Ecto neural progenitor cell (in vitro differentiated cells): ENCODE measurements around the gene A3GALT2.

ENCODE experiments used
- DNase-seq: peaks from one replicate; pipeline ENCODE4 v3.0.0-alpha.2; 2018; ENCODE audit warnings: low spot score

Gene A3GALT2

GRCh38 chr1:33332357-33332789 is 11.5 kb upstream of the A3GALT2 start:
- DNase-seq: no peak

- DNase-seq: no peak
Measured at GRCh38 chr1:33331444-33332356, 10.8 kb upstream of the A3GALT2 start.

GRCh38 chr1:33330906-33331305 is 10.0 kb upstream of the A3GALT2 start:
- DNase-seq: no peak

GRCh38 chr1:33330361-33330890 is 9.5 kb upstream of the A3GALT2 start:
- DNase-seq: no peak

- no peak for DNase-seq
Measured at GRCh38 chr1:33329600-33330305, 8.9 kb upstream of the A3GALT2 start.

- DNase-seq: no peak
Measured at GRCh38 chr1:33328817-33329216, 7.9 kb upstream of the A3GALT2 start.

- DNase-seq: no peak
Measured at GRCh38 chr1:33327587-33328325, 6.9 kb upstream of the A3GALT2 start.

GRCh38 chr1:33326785-33327184 is 5.9 kb upstream of the A3GALT2 start:
- DNase-seq: no peak

GRCh38 chr1:33324677-33325575 is 4.0 kb upstream of the A3GALT2 start:
- no peak for DNase-seq

- no peak for DNase-seq
Measured at GRCh38 chr1:33323663-33324477, 3.0 kb upstream of the A3GALT2 start.

GRCh38 chr1:33322870-33323585 is 2.1 kb upstream of the A3GALT2 start:
- no peak for DNase-seq

- no peak for DNase-seq
Measured at GRCh38 chr1:33322109-33322508, 1.2 kb upstream of the A3GALT2 start.

- no peak for DNase-seq
Measured at GRCh38 chr1:33321178-33321577, 280 bp upstream of the A3GALT2 start.

- DNase-seq: no peak
Measured at GRCh38 chr1:33319949-33320618, 814 bp downstream of the A3GALT2 start.

- DNase-seq: no peak
Measured at GRCh38 chr1:33319186-33319948, 1.5 kb downstream of the A3GALT2 start.

GRCh38 chr1:33317946-33318345 is 3.0 kb downstream of the A3GALT2 start:
- no peak for DNase-seq

GRCh38 chr1:33317354-33317753 is 3.5 kb downstream of the A3GALT2 start:
- no peak for DNase-seq

- DNase-seq: no peak
Measured at GRCh38 chr1:33316601-33317000, 4.3 kb downstream of the A3GALT2 start.
